Activated naive CD8-positive, alpha-beta T cell treated with anti-CD3 and anti-CD28 coated beads, Interleukin-2, amount 50 U/mL, for 24 hours (primary cell): Measurements from ENCODE around the gene SORL1-AS1.
A peak's percentile ranks its signal among the peaks of the same experiment; 100 is the strongest.

ENCODE experiments used
- ATAC-seq: fragments of 150-1000 bp; cut with Tn5 transposase; one replicate; pipeline ENCODE4 v1.10.0; 2021
- DNase-seq: peaks from one replicate; pipeline ENCODE4 v3.0.0; 2021
- H3K27ac Mint-ChIP-seq: one replicate; pipeline ENCODE4 v1.8.0; 2021; ENCODE audit warnings: mild to moderate bottlenecking, mixed read lengths
- H3K27me3 Mint-ChIP-seq: one replicate; pipeline ENCODE4 v1.8.0; 2021; ENCODE audit warnings: mixed read lengths
- H3K36me3 Mint-ChIP-seq: one replicate; pipeline ENCODE4 v1.8.0; 2021; ENCODE audit warnings: low read depth, mixed read lengths
- H3K4me1 Mint-ChIP-seq: one replicate; pipeline ENCODE4 v1.8.0; 2021; ENCODE audit warnings: mixed read lengths
- H3K4me3 Mint-ChIP-seq: one replicate; pipeline ENCODE4 v1.8.0; 2021; ENCODE audit warnings: mild to moderate bottlenecking, moderate library complexity, mixed read lengths
- H3K9me3 Mint-ChIP-seq: one replicate; pipeline ENCODE4 v1.8.0; 2021; ENCODE audit warnings: mixed read lengths

Gene SORL1-AS1

GRCh38 chr11:121452609-121453150 lies at the start of gene SORL1-AS1:
TSS of gene SORL1-AS1 (minus strand) at chr11:121452967.
- Mint-ChIP-seq H3K4me1 (peaks cover 90% of the 10 kb centered on the region), H3K36me3 (peaks cover 3% of the 10 kb centered on the region), H3K9me3 (no peaks in the 10 kb centered on the region), H3K27me3 (no peaks in the 10 kb centered on the region), H3K27ac (peak within 1 kb of the TSS; percentile 99), H3K4me3 (peak within 1 kb of the TSS; percentile 97)
- ATAC-seq (peak; percentile 55), DNase-seq (peak; percentile 59)

- no peak for DNase-seq
- Mint-ChIP-seq H3K27ac (peak overlapping the region; percentile 33), H3K27me3 (no peaks in the 10 kb centered on the region), H3K4me3 (no peak overlapping the region), H3K9me3 (peaks cover 16% of the 10 kb centered on the region), H3K36me3 (peaks cover 68% of the 10 kb centered on the region), H3K4me1 (peaks cover 41% of the 10 kb centered on the region)
- ATAC-seq, result peak; percentile 49
Observed at GRCh38 chr11:121500717-121501116, 48.0 kb upstream of the SORL1-AS1 start.

DNA sequence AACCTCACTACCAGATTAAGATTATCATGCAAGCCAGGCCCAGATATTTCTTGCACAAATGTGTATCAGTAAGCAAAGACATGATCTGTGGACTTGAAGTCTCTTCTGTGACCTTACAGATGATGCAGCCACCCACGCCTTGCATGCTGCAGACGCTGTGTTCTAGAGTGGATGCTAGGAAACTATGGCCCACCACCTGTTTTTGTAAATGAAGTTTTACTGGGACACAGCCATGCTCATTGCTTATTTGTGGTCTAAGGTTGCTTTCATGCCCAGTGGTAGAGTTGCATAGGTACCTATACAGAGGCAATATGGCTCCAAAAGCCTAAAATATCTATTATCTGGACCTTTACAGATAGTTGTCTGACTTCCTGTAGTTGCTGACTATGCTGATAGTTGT lies 47.5 kb upstream of the SORL1-AS1 start:
- peaks cover 66% of the 10 kb centered on the region for H3K36me3 Mint-ChIP-seq
- H3K27ac Mint-ChIP-seq, result no peak overlapping the region
- H3K9me3 Mint-ChIP-seq, result peaks cover 11% of the 10 kb centered on the region
- H3K27me3 Mint-ChIP-seq, result no peaks in the 10 kb centered on the region
- H3K4me3 Mint-ChIP-seq, result no peak overlapping the region
- DNase-seq (no peak), ATAC-seq (peak; percentile 57)
- H3K4me1 Mint-ChIP-seq, result peaks cover 45% of the 10 kb centered on the region

- Mint-ChIP-seq H3K4me3 (no peak overlapping the region), H3K27ac (no peak overlapping the region), H3K4me1 (peaks cover 51% of the 10 kb centered on the region), H3K9me3 (peaks cover 5% of the 10 kb centered on the region), H3K36me3 (peaks cover 57% of the 10 kb centered on the region), H3K27me3 (no peaks in the 10 kb centered on the region)
- DNase-seq (no peak), ATAC-seq (no peak)
Observed at GRCh38 chr11:121499405-121499804, 46.6 kb upstream of the SORL1-AS1 start.

DNA sequence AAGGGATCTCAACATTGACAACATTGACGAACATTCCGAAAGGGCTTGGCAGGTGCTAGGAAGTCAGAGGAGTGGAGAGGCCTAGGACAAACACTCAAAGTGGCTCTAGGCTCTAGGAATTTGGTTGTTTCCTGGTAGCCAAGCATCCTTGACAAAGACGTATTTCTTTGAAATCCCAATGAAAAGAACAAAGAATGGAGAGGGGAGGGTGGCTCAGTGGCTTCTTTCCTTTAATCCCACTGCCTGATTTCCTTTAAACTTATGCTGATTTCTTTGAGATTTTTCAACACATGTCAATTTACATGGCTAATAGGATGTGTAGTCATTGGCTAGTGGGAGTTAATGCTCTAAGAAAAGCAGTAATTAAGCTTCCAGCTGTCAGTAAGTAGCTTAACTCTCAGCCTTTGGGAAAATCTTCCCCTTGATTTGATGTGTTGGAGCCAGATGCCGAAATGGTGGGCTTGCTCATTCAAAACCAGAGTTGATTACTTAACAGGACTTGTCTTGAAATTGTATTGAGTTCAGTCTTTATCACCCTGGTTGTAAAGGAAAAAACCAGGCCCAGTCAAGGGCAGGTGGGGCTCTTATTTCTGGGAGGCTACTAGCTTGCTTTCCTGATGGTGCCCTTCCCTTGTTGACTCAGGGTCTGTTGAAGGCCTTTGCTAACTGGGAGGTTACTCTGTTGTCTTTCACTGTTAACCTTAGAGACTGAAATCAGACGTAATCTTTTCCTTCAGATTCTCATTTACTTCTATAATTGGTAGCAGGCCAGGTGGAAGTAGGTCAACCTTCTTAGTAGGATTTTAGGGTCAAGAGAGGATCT lies 44.6 kb upstream of the SORL1-AS1 start:
- Mint-ChIP-seq H3K36me3 (peaks cover 44% of the 10 kb centered on the region), H3K9me3 (peaks cover 5% of the 10 kb centered on the region), H3K4me1 (peaks cover 68% of the 10 kb centered on the region), H3K27me3 (no peaks in the 10 kb centered on the region), H3K4me3 (no peak overlapping the region), H3K27ac (no peak overlapping the region)
- ATAC-seq (no peak), DNase-seq (no peak)

DNA sequence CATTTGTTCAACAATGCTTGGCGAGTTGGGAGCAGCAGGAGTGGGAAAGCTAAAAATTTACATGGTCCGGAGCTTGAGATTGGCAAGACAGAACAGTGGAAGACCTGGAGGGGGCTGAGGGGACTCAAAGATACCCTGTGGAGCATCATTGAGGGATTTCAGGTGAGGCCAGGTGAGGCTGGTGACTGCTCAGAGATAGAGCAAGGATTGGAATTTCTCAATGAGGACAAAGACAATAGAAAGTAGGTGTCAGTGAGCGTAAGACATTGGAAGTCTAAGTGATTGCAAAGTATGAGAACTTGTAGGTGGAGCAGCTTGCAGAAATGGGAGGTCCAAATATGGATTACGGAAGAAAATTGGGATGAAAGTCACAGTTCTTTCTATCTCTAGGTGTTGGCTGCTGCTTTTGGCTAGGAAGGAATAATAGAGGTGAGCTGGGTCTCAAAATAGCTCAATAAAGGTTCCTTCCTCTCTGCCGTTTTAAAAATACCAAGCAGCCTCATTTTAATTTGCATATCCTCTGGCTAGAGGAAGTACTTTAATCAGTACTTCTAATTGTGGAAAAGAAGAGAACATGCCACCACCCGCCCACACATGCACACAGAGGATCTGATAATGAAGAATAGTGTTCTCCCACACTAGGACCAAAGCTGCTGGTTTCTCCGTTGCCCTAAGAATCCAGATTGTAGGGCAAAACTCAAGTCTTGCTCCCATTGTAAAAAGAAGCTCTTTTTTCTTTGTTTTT lies 41.8 kb upstream of the SORL1-AS1 start:
- Mint-ChIP-seq H3K27me3 (no peaks in the 10 kb centered on the region), H3K9me3 (no peaks in the 10 kb centered on the region), H3K4me1 (peaks cover 63% of the 10 kb centered on the region), H3K36me3 (peaks cover 48% of the 10 kb centered on the region), H3K4me3 (peak overlapping the region; percentile 47), H3K27ac (peak overlapping the region; percentile 74)
- DNase-seq (peak; percentile 59), ATAC-seq (peak; percentile 90)

DNA sequence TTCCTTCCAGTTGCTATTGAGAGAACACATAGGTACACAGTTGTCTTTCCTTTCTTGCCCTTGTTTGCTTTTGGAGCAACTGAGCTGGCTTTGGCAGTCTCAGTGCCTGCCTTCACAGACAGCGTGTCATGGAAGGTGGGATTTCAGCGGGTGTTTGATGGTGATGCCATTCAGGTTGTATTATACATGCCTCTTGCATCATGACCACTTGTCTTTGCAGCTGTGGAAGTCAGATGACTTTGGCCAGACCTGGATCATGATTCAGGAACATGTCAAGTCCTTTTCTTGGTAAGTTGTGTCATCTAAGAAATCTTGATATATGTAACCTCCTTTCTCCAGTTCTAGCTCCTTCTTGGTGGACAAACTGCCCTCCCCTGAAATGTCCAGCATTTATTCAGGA lies 37.1 kb upstream of the SORL1-AS1 start:
- DNase-seq (no peak), ATAC-seq (no peak)
- Mint-ChIP-seq H3K36me3 (peaks cover 51% of the 10 kb centered on the region), H3K27ac (no peak overlapping the region), H3K4me3 (no peak overlapping the region), H3K27me3 (no peaks in the 10 kb centered on the region), H3K4me1 (peaks cover 56% of the 10 kb centered on the region), H3K9me3 (no peaks in the 10 kb centered on the region)

- DNase-seq (no peak), ATAC-seq (no peak)
- no peak overlapping the region for H3K4me3 Mint-ChIP-seq
- no peaks in the 10 kb centered on the region for H3K27me3 Mint-ChIP-seq
- H3K36me3 Mint-ChIP-seq, result peaks cover 58% of the 10 kb centered on the region
- peak overlapping the region; percentile 8 for H3K27ac Mint-ChIP-seq
- H3K9me3 Mint-ChIP-seq, result no peaks in the 10 kb centered on the region
- peaks cover 53% of the 10 kb centered on the region for H3K4me1 Mint-ChIP-seq
Observed at GRCh38 chr11:121488641-121489040, 35.9 kb upstream of the SORL1-AS1 start.

DNA sequence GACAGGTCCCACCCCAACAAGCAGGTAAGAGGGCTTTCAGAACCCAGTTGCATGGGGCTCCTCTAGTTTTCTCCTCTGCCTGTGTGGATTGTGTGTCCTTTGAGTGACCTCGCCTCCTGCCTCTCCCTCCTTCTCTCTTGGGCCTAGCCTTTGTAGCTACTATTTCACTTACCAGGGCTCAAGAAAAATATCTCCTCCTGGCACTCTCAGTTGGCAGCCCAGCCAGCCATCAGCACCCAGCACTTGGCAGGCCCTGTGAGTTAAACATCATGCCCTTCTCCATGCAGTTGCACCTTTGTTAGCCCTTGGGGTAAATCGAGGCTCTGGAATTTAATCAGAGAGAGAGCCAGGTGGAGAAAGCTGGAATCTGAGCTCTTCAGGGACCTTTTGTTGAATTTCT lies 35.4 kb upstream of the SORL1-AS1 start:
- no peak for ATAC-seq
- Mint-ChIP-seq H3K36me3 (peaks cover 56% of the 10 kb centered on the region), H3K4me3 (no peak overlapping the region), H3K4me1 (peaks cover 53% of the 10 kb centered on the region), H3K27me3 (no peaks in the 10 kb centered on the region), H3K27ac (peak overlapping the region; percentile 8), H3K9me3 (no peaks in the 10 kb centered on the region)
- no peak for DNase-seq

- ATAC-seq (no peak), DNase-seq (no peak)
- Mint-ChIP-seq H3K27ac (no peak overlapping the region), H3K4me1 (peaks cover 58% of the 10 kb centered on the region), H3K9me3 (no peaks in the 10 kb centered on the region), H3K36me3 (peaks cover 52% of the 10 kb centered on the region), H3K4me3 (no peak overlapping the region), H3K27me3 (no peaks in the 10 kb centered on the region)
Observed at GRCh38 chr11:121487191-121487590, 34.4 kb upstream of the SORL1-AS1 start.

DNA sequence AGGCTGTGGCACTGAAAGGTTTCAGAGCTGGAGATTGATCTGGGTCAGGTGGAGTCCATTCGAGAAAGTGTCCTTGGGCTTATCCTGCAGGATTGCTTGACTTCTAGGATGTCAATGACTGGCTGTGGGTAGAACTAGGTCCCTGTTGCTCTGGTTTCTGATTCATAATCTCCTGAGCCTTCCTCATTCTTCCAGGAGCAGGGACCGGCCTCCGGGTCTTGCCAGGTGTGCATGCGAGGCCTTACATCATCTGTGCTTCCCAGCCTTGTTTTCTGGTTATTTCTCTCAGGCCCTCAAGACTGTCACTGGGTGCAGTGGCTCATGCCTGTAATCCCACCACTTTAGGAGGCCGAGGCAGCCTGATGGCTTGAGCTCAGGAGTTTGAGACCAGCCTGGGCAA lies 33.3 kb upstream of the SORL1-AS1 start:
- peaks cover 57% of the 10 kb centered on the region for H3K4me1 Mint-ChIP-seq
- ATAC-seq, result no peak
- no peak overlapping the region for H3K27ac Mint-ChIP-seq

DNA sequence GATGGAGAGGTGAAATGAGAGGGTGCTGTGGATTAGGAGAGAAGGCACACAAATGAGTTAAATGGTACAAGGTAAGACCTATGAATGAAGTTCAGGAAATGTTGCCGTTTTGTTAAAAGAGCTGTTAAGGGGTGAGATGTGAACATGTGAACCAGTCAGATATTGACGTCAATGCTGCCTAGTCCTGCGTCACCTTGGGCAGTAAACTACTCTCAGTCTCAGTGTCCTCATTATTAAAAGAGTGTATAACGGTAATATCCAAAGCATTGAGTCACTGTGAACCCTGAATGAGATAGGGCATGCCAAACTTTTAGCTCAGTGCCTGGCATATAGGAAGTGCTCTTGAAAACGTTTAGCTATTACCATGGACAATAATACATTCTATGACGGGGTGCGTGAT lies 32.4 kb upstream of the SORL1-AS1 start:
- Mint-ChIP-seq H3K27ac (peak overlapping the region; percentile 1), H3K9me3 (no peaks in the 10 kb centered on the region), H3K4me3 (no peak overlapping the region), H3K4me1 (peaks cover 55% of the 10 kb centered on the region), H3K27me3 (no peaks in the 10 kb centered on the region), H3K36me3 (peaks cover 43% of the 10 kb centered on the region)
- no peak for ATAC-seq
- DNase-seq, result no peak

More for the DNA sequence above, 33.3 kb upstream of the SORL1-AS1 start:
- no peak for DNase-seq
- Mint-ChIP-seq H3K9me3 (no peaks in the 10 kb centered on the region), H3K27me3 (no peaks in the 10 kb centered on the region), H3K4me3 (no peak overlapping the region), H3K36me3 (peaks cover 46% of the 10 kb centered on the region)

DNA sequence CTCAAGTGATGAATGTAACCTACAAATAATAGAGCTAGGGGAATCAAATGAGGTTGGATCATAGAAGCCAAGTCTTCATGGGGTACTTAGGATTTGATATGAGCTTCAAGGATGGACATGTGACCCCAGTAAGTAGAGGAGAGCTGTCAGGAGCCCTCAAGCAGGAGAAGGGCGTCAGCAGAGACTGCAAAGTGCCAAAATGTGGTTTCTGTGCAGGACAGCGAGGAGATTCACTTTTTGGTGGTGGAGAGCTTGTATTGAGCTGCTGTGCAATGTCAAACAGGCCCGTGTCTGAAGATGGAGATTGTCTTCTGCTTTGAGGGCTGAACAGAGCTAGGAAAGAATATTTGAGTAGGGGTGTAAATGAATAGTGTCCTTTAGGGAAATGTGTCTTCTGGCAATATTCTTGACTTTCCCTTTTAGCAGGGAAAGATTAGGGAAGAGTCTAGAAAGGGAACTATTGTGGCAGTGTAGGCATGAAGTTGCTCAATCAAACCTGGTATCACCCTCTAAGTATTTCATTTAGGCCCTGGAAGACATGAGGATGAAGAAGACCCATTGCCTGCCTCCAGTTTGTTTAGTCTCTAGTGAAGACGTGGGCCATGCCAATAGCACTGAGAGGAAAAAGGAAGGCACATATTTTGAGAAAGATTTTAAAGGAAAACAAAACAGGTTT lies 31.2 kb upstream of the SORL1-AS1 start:
- DNase-seq, result no peak
- H3K4me1 Mint-ChIP-seq, result peaks cover 46% of the 10 kb centered on the region
- no peaks in the 10 kb centered on the region for H3K27me3 Mint-ChIP-seq
- no peak for ATAC-seq
- peak overlapping the region; percentile 99 for H3K27ac Mint-ChIP-seq
- peaks cover 32% of the 10 kb centered on the region for H3K36me3 Mint-ChIP-seq
- no peak overlapping the region for H3K4me3 Mint-ChIP-seq
- H3K9me3 Mint-ChIP-seq, result no peaks in the 10 kb centered on the region
